HG02840 (cell line): ENCODE measurements around the gene PSMD5.
"Not testable (repeated sequence)": the region's sequence is repeated elsewhere in the genome, so short reads cannot be mapped to it uniquely, and the experiment has no call there.

Source experiments
- ATAC-seq: cut with Tn5 transposase; IDR thresholded peaks from one replicate; pipeline ENCODE4 v1.9.1; 2021; ENCODE audit warnings: mild to moderate bottlenecking, moderate library complexity, moderate number of reproducible peaks; ENCODE audit not compliant: unreplicated experiment, low FRiP score

PSMD5 gene

GRCh38 chr9:120818595-120818994, 24.1 kb downstream of the PSMD5 start:
- no peak for ATAC-seq

- ATAC-seq, result no peak
Measured at GRCh38 chr9:120815075-120815474, 27.6 kb downstream of the PSMD5 start.

- no peak for ATAC-seq
Measured at GRCh38 chr9:120808931-120809330, 33.8 kb downstream of the PSMD5 start.

- no peak for ATAC-seq
Measured at GRCh38 chr9:120807607-120808379, 34.9 kb downstream of the PSMD5 start.

- not testable (repeated sequence) for ATAC-seq
Measured at GRCh38 chr9:120804784-120805363, 37.8 kb downstream of the PSMD5 start.

- no peak for ATAC-seq
Measured at GRCh38 chr9:120801441-120801840, 41.3 kb downstream of the PSMD5 start.

- ATAC-seq, result peak; percentile 91
Measured at GRCh38 chr9:120792898-120793765, 49.6 kb downstream of the PSMD5 start, which contains the start of gene FBXW2. TSS of gene FBXW2 (minus strand) at chr9:120793416. CDS start at chr9:120788258, 5,158 bp downstream.

- ATAC-seq, result no peak
Measured at GRCh38 chr9:120791161-120791560, 51.6 kb downstream of the PSMD5 start.

GRCh38 chr9:120787933-120788332, 54.8 kb downstream of the PSMD5 start:
- ATAC-seq, result no peak

- ATAC-seq, result no peak
Measured at GRCh38 chr9:120783602-120784047, 59.1 kb downstream of the PSMD5 start.

GRCh38 chr9:120781236-120781635, 61.5 kb downstream of the PSMD5 start:
- ATAC-seq, result no peak

GRCh38 chr9:120780367-120780766, 62.4 kb downstream of the PSMD5 start:
- no peak for ATAC-seq

GRCh38 chr9:120779227-120779626, 63.5 kb downstream of the PSMD5 start:
- no peak for ATAC-seq

GRCh38 chr9:120778758-120779157, 64.0 kb downstream of the PSMD5 start:
- ATAC-seq, result no peak

GRCh38 chr9:120777229-120777628, 65.5 kb downstream of the PSMD5 start:
- ATAC-seq, result no peak

- no peak for ATAC-seq
Measured at GRCh38 chr9:120776788-120777187, 65.9 kb downstream of the PSMD5 start.

GRCh38 chr9:120775859-120776258, 66.9 kb downstream of the PSMD5 start:
- no peak for ATAC-seq

- ATAC-seq, result no peak
Measured at GRCh38 chr9:120774719-120775118, 68.0 kb downstream of the PSMD5 start.

GRCh38 chr9:120773256-120773655, 69.5 kb downstream of the PSMD5 start:
- ATAC-seq, result no peak

GRCh38 chr9:120770931-120771330, 71.8 kb downstream of the PSMD5 start:
- no peak for ATAC-seq

GRCh38 chr9:120768886-120769285, 73.8 kb downstream of the PSMD5 start:
- ATAC-seq, result no peak
